Esophagus muscularis mucosa (tissue), 4 donors: ENCODE results near the gene PHF21A. TPM values are rescaled to one million over a fixed set of nuclear protein-coding genes. Genes with fewer than 3 reads are reported as not detected.

Experiments used
- DNase-seq: peaks from one replicate; pipeline ENCODE4 v3.0.0-alpha.2; 2017; ENCODE audit errors: extremely low spot score
- H3K27ac ChIP-seq, 4 donors: fragments of 200-600 bp; sonication (generic); replicated peaks in 1 of 4; 1 replicate in 3 of 4; 2 replicates in 1 of 4; pipeline ENCODE4 v1.5.1; 2016 to 2019; ENCODE audit warnings: mild to moderate bottlenecking in 1 of 4
- H3K27me3 ChIP-seq, 4 donors: fragments of 200-600 bp; sonication (generic); one replicate each; pipeline versions ENCODE4 v1.5.1 to v1.6.0; 2016 to 2019
- H3K36me3 ChIP-seq, 4 donors: fragments of 200-600 bp; sonication (generic); one replicate each; pipeline ENCODE4 v1.5.1; 2016 to 2019
- H3K4me1 ChIP-seq, 4 donors: fragments of 200-600 bp; sonication (generic); one replicate each; pipeline ENCODE4 v1.5.1; 2016 to 2019
- H3K4me3 ChIP-seq, 4 donors: fragments of 200-600 bp; sonication (generic); 1 replicate in 2 of 4; 2 replicates in 2 of 4; pipeline ENCODE4 v1.5.1; 2016 to 2019; ENCODE audit warnings: mild to moderate bottlenecking in 4 of 4, moderate library complexity in 1 of 4
- H3K9me3 ChIP-seq, 4 donors: fragments of 200-600 bp; sonication (generic); 1 replicate in 3 of 4; 2 replicates in 1 of 4; pipeline ENCODE4 v1.5.1; 2016 to 2019
- CTCF ChIP-seq, 3 experiments: fragments of 200-600 bp in 2 of 3; fragments of 450-650 bp in 1 of 3; sonication (generic) in 2 of 3; IDR thresholded peaks; one replicate each; pipeline ENCODE4 v1.5.1; 2017 to 2019; ENCODE audit warnings: antibody characterized with exemption in 3 of 3, mild to moderate bottlenecking in 2 of 3, moderate library complexity in 1 of 3
- EP300 ChIP-seq: sonication (generic); formaldehyde crosslinking; IDR thresholded peaks from one replicate; pipeline ENCODE4 v1.6.1; 2017; ENCODE audit warnings: antibody characterized with exemption
- POLR2A ChIP-seq: fragments of 450-650 bp; IDR thresholded peaks from one replicate; pipeline ENCODE4 v1.6.1; 2017; ENCODE audit warnings: antibody characterized with exemption, moderate library complexity, mild to moderate bottlenecking, low read depth
- POLR2AphosphoS5 ChIP-seq, 2 donors: sonication (generic); formaldehyde crosslinking; IDR thresholded peaks; one replicate each; pipeline ENCODE4 v1.6.1; 2017; ENCODE audit warnings: antibody characterized with exemption in 2 of 2
- WGBS: methylation state at CpG from one replicate; pipeline ENCODE4 v1.1.5; 2018; 5-methylcytosine and 5-hydroxymethylcytosine counted together
- intact Hi-C: fragments of 100-400 bp; cut with DNase I; formaldehyde crosslinking; loops from one replicate; pipeline ENCODE4 v1.15.1; 2023
- total RNA-seq, 4 donors: library from RNA; depleted of rRNA; stranded (reverse); fragments of >200 nt; gene quantifications; one replicate each; pipeline versions ENCODE4 v1.1.0 to v1.2.1, GENCODE V29; 2016

The PHF21A gene
- total RNA-seq, 4 donors from 2014 or later, result 31.8 to 47.8 (median 36.1) TPM

DNA sequence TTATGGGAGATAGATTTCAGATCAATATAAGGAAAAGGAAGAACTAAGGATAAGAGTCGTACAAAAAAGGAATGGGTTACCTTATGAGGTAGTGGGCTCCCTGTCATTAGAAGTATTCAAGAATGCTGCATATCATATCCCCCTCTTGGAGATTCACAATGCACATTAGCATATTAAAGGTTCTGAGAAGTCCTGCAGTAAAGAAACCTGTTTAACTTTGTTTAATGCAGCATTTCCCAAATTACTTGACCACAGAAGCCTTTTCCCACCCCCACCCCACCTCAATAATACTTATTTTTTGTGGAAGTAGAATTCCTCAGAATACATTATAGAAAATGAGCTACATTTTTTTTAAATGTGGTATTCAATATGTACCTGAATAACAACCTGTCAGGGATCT, 30.9 kb downstream of the PHF21A start:
- no peak overlapping the region for H3K4me3 ChIP-seq
- no peaks in the 10 kb centered on the region for H3K9me3 ChIP-seq
- no peaks in the 10 kb centered on the region for H3K4me1 ChIP-seq
- peaks cover 0 to 10% (median 3%) of the 10 kb centered on the region in 4 donors for H3K36me3 ChIP-seq
- intact Hi-C loops, result no loop called here
- WGBS, result 91% methylated on average over 1 of the region's 1 CpG
- H3K27me3 ChIP-seq, result no peaks in the 10 kb centered on the region
- H3K27ac ChIP-seq, result no peak overlapping the region
- TF ChIP-seq POLR2A, result no peak
- no peak for TF ChIP-seq EP300
- no peak for TF ChIP-seq POLR2AphosphoS5 (IDR thresholded peaks at IDR 0.05)
- no peak for TF ChIP-seq CTCF (IDR thresholded peaks at IDR 0.05)
- no peak for DNase-seq

DNA sequence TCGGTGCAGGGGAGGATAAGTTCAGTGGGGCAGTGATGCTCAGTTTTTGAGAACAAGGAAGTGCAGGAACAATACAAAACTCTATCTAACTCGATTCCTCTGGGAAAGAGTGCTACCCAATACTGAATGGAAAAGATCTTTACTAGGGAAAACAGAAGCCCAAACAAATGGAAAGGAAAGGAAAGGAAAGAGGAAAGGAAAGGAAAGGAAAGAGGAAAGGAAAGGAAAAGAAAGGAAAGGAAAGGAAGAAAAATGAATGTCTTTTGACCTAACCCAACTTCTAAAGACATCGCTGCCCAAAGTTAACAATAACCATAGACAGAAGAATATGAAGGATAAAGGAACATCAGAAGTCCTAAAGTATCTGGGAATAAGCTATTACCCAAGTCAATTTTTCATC, 41.6 kb downstream of the PHF21A start:
- 96% methylated on average over 3 of the region's 3 CpGs for WGBS
- Histone ChIP-seq H3K36me3 (peaks cover 0 to 34% (median 14%) of the 10 kb centered on the region in 4 donors), H3K9me3 (no peaks in the 10 kb centered on the region), H3K27me3 (no peaks in the 10 kb centered on the region), H3K4me3 (no peak overlapping the region), H3K4me1 (peaks cover 0 to 14% (median 13%) of the 10 kb centered on the region in 4 donors), H3K27ac (no peak overlapping the region)
- no peak for TF ChIP-seq EP300
- TF ChIP-seq CTCF (IDR thresholded peaks at IDR 0.05), result no peak
- no peak for DNase-seq
- intact Hi-C loops, result no loop called here

- peak overlapping the region in 2 of 4 donors; percentile 34 to 42 for H3K27ac ChIP-seq
- H3K27me3 ChIP-seq, result no peaks in the 10 kb centered on the region
- WGBS, result 95% methylated on average over 2 of the region's 2 CpGs
- peaks cover 0 to 12% (median 4%) of the 10 kb centered on the region in 4 donors for H3K36me3 ChIP-seq
- intact Hi-C loops, result no loop called here
- TF ChIP-seq POLR2A, result no peak
- no peak for TF ChIP-seq POLR2AphosphoS5 (IDR thresholded peaks at IDR 0.05)
- TF ChIP-seq EP300, result no peak
- no peak for TF ChIP-seq CTCF (IDR thresholded peaks at IDR 0.05)
- H3K9me3 ChIP-seq, result no peaks in the 10 kb centered on the region
- no peak overlapping the region for H3K4me3 ChIP-seq
- DNase-seq, result no peak
- H3K4me1 ChIP-seq, result peaks cover 13 to 35% (median 30%) of the 10 kb centered on the region in 4 donors
Measured at GRCh38 chr11:46075928-46076327, 45.3 kb downstream of the PHF21A start.

- H3K9me3 ChIP-seq, result no peaks in the 10 kb centered on the region
- H3K27me3 ChIP-seq, result no peaks in the 10 kb centered on the region
- no peak for DNase-seq
- TF ChIP-seq POLR2A (no peak), EP300 (no peak), CTCF (IDR thresholded peaks at IDR 0.05) (no peak), POLR2AphosphoS5 (IDR thresholded peaks at IDR 0.05) (no peak)
- WGBS, result 44% methylated on average over 5 of the region's 5 CpGs
- peaks cover 0 to 12% (median 4%) of the 10 kb centered on the region in 4 donors for H3K36me3 ChIP-seq
- H3K4me3 ChIP-seq, result no peak overlapping the region
- intact Hi-C loops, result no loop called here
- H3K27ac ChIP-seq, result peak overlapping the region in 3 of 4 donors; percentile 34 to 48 (median 42)
- H3K4me1 ChIP-seq, result peaks cover 13 to 39% (median 34%) of the 10 kb centered on the region in 4 donors
Measured at GRCh38 chr11:46075168-46075567, 46.1 kb downstream of the PHF21A start.

DNA sequence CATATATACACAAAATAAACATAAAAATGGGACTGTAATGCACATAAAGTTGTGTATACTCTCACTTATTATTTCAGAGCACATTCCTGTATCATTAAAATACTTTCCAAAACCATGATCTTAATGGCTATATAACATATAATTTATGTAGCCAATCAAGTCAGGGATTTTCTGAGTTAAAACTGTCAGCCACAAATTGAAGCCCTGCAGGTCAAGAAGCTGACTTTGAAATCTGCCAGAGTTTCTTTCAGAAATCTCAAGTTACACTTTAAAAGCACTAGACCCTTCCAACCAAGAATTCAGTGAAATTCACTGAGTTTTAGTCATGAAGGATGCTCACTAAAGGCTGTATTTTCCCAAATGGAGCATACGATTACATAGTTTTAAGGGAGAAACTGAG, 47.6 kb downstream of the PHF21A start:
- H3K27me3 ChIP-seq, result no peaks in the 10 kb centered on the region
- no peak overlapping the region for H3K4me3 ChIP-seq
- H3K27ac ChIP-seq, result no peak overlapping the region
- WGBS, result 96% methylated on average over 1 of the region's 1 CpG
- H3K36me3 ChIP-seq, result peaks cover 0 to 7% (median 1%) of the 10 kb centered on the region in 4 donors
- peaks cover 13 to 39% (median 34%) of the 10 kb centered on the region in 4 donors for H3K4me1 ChIP-seq
- DNase-seq, result no peak
- no peaks in the 10 kb centered on the region for H3K9me3 ChIP-seq
- TF ChIP-seq POLR2A, result no peak
- TF ChIP-seq CTCF (IDR thresholded peaks at IDR 0.05), result no peak
- TF ChIP-seq POLR2AphosphoS5 (IDR thresholded peaks at IDR 0.05), result no peak
- intact Hi-C loops, result no loop called here
